Endometrial microvascular endothelial cells (primary cell): ENCODE measurements around the gene ABO. TPM values are rescaled to one million over a fixed set of nuclear protein-coding genes. Genes with fewer than 3 reads are reported as not detected.
"Not testable (repeated sequence)": the region's sequence is repeated elsewhere in the genome, so short reads cannot be mapped to it uniquely, and the experiment has no call there.

Experiments
- in situ Hi-C: cut with HindIII; loops from 2 replicates; pipeline ENCODE4 v1.10.0; 2017; ENCODE audit warnings: low sequenced_read_pairs, low pct_unique_long_range_greater_than_20kb; ENCODE audit errors: inconsistent ontology term
- total RNA-seq: library from RNA; depleted of rRNA; stranded (reverse); fragments of >200 nt; gene quantifications from one replicate; pipeline ENCODE4 v1.2.3, GENCODE V29; 2015; ENCODE audit errors: inconsistent ontology term

The ABO gene
- total RNA-seq, 1 donor from 2014 or later = not detected

DNA sequence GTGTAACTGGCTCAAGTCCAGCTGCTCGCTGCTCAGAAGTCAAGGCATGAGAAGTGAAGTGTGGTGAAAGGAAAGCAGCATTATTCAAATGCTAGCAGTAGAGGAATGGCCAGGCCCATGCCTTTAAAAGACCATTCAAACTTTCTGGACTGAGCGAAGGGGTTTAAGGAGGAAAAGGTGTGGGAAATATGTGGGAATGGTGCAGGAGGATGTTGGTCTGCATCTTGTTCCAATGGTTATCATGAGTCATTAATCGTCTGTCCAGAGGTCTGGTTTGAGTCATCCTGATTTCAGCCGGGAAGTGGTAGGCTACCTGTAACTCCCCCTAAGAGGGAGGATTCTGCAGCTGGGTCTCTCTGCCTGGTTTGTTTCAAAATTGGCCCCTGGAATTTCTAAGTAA lies 60.7 kb downstream of the ABO start:
- in situ Hi-C loops = not testable (repeated sequence)

DNA sequence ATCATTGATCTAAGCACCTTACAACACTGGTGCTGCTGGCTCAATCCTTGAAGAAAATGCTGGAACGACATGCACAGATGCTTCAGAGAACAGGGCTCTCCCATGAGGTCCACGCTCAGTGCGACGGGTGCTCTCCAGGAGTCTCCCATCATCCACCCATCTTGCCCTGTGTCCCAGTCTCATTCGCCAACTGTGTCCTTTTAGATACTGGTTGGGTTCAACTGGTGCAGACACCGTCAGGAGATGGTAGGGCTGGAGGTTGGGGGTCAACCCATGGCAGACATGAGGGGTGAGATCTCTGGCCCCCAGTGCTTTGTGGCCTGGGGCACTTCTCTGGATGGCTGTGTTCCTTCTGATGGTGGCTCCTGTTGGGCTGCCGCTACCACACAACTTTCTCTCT lies 64.4 kb downstream of the ABO start:
- in situ Hi-C loops = no loop called here

DNA sequence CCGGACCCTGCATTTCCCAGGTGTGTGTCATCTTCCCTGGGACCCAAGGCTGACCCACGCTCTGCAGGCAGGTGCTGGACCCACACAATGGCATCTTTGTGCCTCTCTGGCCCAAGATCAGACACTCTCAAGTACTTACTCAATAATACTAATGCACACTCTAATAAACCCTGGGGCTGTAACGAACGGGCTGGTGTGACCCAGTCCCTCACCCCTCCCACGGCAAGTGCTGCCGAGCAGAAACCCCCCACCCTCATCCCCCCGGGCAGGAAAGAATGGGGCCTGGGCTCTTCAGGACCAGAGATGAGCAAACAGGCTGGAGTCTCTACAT lies 64.8 kb downstream of the ABO start:
- in situ Hi-C loops = no loop called here

DNA sequence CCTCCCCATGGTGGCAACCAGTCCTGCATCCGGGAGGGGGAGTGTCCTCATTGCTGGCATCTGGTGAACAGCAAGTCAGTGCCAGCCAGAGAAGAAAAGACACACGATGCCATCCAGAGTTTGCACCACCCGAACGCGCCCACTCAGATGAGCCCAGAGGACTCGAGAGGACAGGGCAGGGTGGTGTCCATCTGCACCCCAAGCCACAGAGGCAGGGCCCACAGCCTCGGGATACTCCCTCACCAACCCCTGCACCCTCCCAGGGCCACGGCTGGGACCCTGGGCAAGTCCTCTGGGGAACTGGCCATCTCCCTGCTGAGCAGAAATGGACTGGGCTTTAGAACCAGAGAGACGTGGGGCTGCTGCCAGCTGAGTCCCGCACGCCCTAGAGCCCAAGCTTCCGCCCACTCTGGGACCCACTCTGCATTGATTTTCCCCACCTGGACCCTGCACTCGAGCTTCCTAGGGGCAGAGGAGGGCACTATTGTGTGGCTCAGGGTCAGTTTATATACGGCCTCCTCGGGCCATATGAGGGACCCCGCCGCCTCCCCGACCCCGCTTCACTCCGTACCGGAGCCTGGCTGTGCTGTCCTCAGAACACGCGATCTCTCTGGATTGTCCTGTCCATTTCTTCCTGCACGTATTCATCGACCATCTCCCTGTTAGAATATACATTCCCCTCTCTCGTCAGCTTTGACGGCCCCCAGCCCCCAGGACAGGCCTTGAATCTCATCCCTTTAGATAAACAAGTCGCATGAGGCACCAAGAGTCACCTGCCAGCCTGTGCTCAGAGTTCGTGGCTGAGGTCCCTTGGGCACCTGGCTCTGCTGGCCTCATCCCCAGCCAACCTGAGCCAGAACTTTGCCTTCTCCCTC lies 65.4 kb downstream of the ABO start:
- in situ Hi-C loops = not testable (repeated sequence)

DNA sequence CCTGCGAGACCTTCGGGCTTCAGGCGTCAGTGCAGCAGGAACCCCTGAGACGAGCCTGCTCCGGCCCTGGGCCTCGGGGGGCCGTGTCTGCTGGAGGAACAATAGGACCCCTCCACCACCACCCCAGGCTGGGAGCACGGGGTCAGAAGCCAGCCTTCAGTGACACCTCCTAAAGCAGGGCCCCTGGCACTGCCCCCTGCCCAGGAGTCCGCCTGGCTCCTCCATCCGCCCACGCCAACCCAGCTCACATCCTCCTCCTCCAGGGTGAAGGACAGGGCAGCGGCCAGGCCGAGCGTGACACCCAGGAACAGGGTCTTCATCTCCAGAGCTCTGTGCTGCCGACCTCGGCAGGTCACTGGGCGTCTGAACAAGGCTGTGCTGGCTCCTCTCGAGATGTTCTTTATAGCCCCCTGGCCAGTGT lies 66.1 kb downstream of the ABO start, which contains the start of gene OBP2B:
TSS of gene OBP2B (minus strand) at position 371 of the 421 bp plus-strand sequence. CDS start at position 320, 51 bp downstream.
- in situ Hi-C loops = not testable (repeated sequence)

DNA sequence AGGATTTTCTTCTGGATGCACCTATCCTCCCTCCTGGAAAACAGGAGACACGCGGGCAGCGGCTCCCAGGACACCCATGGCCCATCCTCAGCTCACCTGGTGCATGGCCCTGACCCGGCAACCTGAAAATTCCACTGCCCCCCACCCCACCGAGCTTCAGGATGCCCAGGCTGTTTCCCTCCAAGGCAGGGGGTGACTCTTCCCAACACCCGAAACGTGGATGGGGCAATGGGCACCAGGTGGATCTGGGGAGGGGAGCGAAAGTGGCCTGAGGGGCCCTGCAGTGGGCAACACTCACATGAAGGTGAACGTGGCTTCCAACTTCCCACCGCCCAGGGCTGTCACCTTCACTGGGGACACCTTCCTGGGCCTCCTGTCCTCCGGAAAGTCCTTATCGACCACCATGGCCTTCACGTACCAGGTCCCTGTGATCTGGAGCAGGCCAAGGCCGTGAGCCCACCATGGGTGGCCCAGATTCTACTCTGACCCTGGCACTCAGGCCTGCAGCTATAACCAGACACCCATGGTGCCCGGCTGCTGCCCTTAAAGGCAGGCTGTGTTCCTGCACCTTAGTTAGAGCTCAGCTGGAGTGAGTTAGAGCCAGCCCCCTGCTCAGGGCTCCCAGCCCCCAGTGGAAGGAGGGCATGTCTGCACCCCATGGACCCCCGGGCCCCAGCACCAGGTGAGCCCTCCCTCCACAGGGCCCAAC lies 66.7 kb downstream of the ABO start:
- in situ Hi-C loops = not testable (repeated sequence)

DNA sequence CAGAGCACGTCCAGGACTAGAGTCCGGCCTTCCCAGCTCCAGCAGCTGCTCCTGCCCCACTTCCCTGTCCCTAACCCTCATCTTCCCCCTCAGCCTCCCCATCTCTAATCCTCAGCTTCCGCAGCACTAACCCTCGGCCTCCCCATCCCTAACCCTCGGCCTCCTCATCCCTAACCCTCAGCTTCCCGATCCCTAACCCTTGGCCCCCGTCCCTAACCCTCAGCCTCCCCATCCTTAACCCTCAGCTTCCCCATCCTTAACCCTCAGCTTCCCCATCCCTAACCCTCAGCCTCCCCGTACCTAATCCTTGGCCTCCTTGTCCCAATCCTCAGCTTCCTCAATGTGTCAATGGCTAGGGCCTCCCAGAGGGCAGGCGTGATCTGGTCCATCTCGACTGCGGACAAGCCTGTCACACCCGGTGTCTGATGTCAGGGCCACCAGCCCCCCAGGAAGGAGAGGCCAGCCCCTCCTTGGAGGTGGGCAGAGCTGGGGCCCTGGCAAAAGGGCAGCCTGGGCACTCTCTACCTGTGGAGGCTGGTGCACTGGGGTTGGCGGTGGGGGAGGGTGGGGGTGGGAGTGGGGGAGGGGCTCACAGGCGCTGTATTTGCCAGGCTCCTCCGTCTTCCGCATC lies 67.3 kb downstream of the ABO start:
- in situ Hi-C loops = no loop called here

DNA sequence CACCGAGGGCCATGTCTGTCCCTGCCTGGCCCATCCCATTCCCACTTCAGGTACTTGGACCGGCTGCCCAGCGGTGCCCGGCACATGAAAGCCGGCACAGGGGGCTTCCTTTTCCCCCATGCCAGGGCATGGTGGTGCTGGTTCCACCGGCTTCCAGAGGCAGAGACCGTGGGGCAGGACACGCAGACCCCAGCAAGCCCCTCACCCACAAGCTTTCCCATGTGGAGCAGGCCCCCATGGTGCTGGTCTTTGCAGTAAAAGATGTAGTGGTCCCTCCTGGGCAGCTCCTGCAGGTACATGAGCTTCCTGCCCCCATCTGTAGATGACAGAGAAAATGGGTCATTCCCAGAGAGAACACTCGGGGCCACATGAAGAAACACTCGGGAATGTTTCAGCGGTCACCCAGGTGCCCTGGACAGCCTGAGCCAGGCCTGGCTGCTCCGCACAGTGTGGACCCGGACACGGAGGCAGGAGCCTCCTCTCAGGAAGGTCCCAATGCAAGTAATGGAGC lies 67.9 kb downstream of the ABO start:
- in situ Hi-C loops = no loop called here

DNA sequence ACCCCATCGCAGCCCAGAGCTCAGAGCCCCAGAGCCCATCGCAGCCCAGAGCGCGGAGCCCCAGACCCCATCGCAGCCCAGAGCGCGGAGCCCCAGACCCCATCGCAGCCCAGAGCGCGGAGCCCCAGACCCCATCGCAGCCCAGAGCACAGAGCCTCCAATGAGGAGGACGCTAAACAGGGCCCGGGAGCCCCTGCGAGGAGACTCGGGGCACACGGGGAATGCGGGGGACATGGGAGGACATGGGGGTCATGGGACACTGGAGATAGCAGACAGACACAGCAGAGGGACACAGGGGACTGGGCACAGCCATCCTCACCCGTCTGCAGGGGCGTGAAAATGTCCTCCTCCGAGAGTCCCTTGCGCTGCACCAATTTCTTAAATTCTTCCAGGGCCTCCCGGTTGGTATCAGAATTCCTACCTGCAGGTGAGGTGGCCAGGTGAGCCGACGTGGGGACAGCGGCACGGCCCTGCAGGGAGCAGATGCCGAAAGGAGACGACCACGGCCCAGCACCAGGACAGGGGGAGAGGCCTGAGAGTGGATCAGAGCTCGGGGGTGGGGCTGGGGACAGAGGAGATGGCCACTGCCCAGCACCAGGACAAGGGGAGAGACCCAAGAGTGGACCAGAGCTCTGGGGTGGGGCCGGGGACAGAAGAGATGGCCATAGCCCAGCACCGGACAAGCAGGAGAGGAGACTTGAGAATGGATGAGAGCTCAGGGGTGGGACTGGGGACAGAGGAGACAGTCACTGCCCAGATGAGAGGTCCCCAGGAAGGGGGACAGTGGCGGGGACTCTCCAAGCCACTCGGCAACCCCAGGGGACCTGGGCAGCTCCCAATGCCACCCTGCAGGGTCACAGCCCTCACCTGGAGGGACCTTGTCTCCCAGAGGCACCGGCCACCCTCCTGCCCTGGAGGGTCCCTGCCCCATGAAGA lies 68.7 kb downstream of the ABO start:
- in situ Hi-C loops = no loop called here

DNA sequence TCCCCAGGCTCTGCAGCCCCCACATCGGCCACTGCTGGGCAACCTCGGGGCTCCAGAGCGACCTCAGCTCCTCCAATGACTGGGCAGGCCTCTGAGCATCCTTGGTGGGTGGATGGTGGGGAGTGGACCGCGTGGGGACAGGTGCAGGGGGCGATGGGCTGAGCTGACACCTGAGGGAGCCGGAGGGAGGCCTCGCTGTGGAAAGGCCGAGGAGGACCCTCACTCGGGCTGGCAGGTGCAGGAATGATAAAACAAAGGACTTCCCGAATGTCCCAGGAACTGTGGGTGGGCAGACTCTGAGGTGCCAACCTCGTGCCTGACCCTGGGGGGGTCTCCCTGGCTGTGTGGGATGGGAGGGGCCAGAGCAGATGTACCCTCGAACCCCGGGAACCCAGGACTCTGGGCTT lies 69.5 kb downstream of the ABO start:
- in situ Hi-C loops = not testable (repeated sequence)

Other genes starting within 250 kb of the ABO start
- gene GTF3C5, start 244.2 kb downstream of the ABO start, total RNA-seq = 58.4 TPM
- 0.37 TPM for gene CEL, start 213.2 kb downstream of the ABO start, total RNA-seq
- 17.6 TPM for gene RALGDS, start 154.0 kb downstream of the ABO start, total RNA-seq
- 0.37 TPM for gene GBGT1, start 111.3 kb downstream of the ABO start, total RNA-seq
- gene OBP2B, start 66.0 kb downstream of the ABO start, total RNA-seq = not detected
- gene SURF6, start 61.0 kb upstream of the ABO start, total RNA-seq = 24.1 TPM
- gene MED22, start 72.9 kb upstream of the ABO start, total RNA-seq = 20.3 TPM
- gene RPL7A, start 73.0 kb upstream of the ABO start, total RNA-seq = 2,760 TPM
- 14.4 TPM for gene SURF1, start 81.3 kb upstream of the ABO start, total RNA-seq
- 15.1 TPM for gene SURF2, start 81.3 kb upstream of the ABO start, total RNA-seq
- gene SURF4, start 100.9 kb upstream of the ABO start, total RNA-seq = 299 TPM
- 0.19 TPM for gene STKLD1, start 101.2 kb upstream of the ABO start, total RNA-seq
- gene REXO4, start 142.8 kb upstream of the ABO start, total RNA-seq = 18.7 TPM
- gene ADAMTS13, start 147.2 kb upstream of the ABO start, total RNA-seq = 1.8 TPM
- 2.8 TPM for gene CACFD1, start 184.8 kb upstream of the ABO start, total RNA-seq
- 45.3 TPM for gene SLC2A6, start 203.9 kb upstream of the ABO start, total RNA-seq
- not detected for gene MYMK, start 249.8 kb upstream of the ABO start, total RNA-seq